B cell (primary cell): ENCODE data around the gene COQ8A.

Experiments
- CTCF ChIP-seq: fragments of 200-600 bp; IDR thresholded peaks from one replicate; pipeline ENCODE4 v1.8.0; 2022; ENCODE audit warnings: antibody characterized with exemption, mild to moderate bottlenecking
- EZH2 ChIP-seq: IDR thresholded peaks from 2 replicates; pipeline ENCODE4 v1.6.1; 2012; ENCODE audit warnings: borderline replicate concordance, low read depth, mild to moderate bottlenecking, moderate library complexity, low read length; ENCODE audit not compliant: insufficient read depth, poor library complexity, severe bottlenecking

DNA sequence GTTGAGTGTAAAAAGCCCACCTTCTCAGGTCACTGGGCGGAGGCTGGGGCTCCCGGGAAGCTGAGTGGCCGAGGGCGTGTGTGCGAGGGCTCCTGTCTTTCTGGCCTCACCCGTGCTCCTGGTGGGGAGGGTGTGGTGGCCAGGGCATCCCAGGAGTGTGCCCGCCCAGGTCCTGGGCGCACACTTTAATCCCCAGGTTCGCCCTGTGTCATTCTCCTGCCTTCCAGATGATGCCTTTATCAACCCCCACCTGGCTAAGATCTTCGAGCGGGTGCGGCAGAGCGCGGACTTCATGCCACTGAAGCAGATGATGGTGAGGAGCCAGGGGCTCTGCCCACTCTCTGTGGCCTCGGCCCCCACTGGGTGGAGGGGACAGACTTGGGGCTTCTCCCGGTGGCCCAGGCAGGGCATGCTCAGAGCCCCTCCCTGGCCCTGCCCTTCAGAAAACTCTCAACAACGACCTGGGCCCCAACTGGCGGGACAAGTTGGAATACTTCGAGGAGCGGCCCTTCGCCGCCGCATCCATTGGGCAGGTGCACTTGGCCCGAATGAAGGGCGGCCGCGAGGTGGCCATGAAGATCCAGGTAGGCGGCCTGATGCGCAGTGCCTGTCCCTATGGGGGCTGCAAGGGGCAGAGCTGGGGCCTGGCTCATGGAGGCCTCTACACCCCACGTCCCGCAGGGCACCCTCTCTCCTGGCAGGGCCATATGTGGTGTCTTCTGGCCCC is 42.5 kb downstream of the COQ8A start:
- no peak for TF ChIP-seq CTCF
- TF ChIP-seq EZH2 = no peak
